GM21717 (cell line): ENCODE data around the gene MYL10.

Experiments
- ATAC-seq: cut with Tn5 transposase; IDR thresholded peaks from one replicate; pipeline ENCODE4 v1.9.1; 2021; ENCODE audit warnings: mild to moderate bottlenecking, moderate library complexity; ENCODE audit not compliant: unreplicated experiment

Gene MYL10

DNA sequence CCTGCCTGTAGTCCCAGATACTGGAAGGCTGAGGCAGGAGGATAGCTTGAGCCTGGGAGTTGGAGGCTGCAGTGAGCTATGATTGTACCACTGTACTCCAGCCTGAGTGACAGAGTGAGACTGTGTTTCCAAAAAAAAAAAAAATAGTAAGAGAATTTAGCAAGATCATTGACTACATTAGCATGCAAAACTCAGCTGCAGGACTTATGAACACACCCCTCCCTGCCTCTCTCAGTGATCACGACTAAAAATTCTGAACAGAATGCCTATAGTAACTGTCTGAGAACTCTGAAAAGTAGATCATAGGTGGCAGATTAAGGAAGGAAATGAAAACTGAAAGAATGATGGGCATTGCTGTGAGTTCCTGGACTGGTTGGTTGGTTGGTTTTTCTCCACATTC, 50.5 kb downstream of the MYL10 start:
- no peak for ATAC-seq

DNA sequence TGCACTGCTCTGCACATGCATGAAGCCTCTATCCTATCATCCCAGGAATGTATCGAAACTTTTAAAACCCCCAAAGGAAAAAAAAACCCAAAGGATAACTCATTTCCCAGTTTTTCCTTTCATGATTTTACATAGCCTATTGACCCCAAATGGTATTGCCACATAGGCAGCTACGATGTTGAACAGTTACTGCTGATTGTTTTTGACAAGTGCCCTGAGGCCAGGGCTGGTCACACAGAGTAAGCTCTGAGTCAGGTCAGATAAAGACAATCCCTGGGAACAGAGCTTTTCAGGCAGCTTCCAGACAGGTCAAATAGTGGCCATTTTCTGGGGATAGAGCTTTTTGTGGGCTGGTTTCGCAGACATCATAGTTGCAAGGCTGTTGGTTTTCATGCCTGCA, 52.1 kb downstream of the MYL10 start:
- no peak for ATAC-seq

DNA sequence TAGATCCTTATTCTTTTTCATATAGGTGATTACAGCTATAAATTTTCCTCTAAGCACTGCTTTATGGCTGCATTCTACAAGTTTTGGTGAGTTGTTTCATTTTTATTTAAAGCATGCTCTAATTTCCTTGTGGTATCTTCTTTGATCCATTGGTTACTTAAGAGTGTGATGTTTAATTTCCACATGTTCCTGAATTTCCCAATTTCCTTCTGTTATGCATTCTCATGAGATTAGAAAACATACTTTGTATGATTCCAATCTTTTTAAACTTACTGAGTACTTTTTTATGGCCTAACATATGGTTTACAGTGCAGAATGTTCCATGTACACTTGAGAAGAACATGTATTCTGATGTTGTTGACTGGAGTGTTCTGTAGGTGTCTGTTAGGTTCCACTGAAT, 53.4 kb downstream of the MYL10 start:
- no peak for ATAC-seq

DNA sequence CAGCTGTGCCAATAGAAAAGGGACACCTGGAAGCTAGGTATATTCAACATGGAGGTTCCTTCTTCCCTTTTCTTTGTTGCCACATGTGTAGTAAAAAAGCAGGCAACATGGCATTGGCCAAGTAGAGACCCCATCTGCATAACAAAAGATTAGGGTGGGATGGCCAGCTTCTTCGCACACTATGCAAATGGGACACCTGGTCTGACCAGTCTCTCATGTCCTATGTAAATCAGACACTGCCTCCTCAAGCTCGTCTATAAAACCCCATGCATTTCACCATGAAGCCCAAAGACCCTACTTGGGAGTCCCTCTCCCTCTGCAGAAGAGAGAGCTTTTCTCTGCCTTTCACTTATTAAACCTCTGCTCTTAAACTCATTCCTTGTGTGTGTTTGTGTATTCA, 53.9 kb downstream of the MYL10 start:
- no peak for ATAC-seq

DNA sequence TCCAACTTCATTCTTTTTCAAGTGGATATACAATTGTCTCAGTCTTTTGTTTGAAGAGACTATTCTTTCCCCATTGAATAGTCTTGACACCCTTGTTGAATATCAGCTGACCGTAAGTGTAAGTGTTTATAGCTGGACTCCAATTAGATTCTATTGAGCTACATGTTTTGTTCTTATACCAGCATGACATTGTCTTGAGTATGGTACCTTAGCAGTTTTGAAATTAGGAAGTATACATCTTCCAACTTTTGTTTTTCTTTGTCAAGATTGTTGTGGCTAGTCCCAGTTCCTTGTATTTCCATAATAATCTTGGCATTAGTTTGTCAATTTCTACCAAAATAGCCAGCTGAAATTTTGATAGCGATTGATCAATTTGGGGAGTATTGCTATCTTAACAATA, 56.9 kb downstream of the MYL10 start:
- ATAC-seq = no peak

DNA sequence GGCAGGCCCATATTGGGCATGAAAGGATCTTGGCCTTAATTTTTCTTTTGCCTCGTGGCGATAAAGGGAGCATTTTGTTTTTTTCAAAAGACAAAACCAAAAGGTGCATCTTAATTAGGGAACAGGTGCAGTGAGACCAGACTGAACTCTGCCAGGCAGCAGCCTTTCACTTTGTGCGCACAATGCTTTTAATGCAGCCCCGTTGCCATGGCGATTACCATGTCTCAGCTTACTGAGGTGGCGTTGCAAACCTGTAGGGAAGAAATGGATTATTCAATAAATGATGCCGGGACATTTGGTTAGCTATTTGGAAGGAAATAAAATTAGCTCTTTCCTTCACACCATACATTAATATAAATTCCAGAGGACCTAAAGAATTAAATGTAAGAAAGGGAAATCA, 61.9 kb downstream of the MYL10 start:
- ATAC-seq = no peak

DNA sequence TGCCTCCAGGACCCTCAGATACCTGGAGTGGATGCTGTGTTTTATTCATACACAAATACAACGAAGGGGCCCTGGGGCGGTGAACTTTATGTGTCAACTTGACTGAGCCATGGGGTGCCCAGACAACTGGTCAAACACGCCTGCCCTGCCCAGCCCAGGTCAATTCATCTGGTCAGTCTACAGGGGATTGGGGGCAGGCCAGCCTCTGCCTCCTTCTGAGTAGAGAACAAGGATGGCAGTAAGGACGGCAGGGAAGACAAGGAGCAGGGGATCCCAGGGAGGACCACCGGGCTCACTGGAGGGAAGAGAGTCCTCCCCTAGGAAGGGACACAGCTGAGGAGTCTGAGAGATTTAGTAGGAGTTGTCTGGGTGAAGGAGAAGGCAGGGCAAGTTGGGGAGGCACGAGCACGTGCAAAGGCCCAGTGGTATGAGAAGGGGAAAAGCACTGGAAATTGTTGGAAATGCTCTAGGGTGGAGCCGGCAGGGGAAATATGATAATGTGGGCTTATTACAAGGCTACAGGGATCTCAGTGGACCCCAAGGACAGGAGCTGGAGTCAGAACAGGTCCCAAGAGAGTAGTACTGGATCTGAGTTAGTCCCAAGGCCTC, 63.4 kb downstream of the MYL10 start:
- no peak for ATAC-seq

DNA sequence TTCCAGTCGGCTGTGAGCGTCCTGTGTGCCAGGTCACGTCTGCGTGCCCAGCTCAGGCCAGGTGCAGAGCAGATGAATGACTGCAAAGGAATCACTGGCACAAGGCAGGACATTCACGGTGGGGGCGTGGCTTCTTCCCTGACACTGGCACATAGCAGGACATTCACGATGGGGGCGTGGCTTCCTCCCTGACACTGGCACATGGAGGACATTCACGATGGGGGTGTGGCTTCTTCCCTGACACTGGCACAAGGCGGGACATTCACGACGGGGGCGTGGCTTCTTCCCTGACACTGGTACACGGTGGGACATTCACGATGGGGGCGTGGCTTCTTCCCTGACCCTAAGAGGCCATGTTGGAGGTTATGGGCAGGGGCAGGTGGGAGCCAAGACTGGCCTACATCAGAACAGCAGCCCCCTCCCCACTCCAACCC, 64.3 kb downstream of the MYL10 start:
- no peak for ATAC-seq

DNA sequence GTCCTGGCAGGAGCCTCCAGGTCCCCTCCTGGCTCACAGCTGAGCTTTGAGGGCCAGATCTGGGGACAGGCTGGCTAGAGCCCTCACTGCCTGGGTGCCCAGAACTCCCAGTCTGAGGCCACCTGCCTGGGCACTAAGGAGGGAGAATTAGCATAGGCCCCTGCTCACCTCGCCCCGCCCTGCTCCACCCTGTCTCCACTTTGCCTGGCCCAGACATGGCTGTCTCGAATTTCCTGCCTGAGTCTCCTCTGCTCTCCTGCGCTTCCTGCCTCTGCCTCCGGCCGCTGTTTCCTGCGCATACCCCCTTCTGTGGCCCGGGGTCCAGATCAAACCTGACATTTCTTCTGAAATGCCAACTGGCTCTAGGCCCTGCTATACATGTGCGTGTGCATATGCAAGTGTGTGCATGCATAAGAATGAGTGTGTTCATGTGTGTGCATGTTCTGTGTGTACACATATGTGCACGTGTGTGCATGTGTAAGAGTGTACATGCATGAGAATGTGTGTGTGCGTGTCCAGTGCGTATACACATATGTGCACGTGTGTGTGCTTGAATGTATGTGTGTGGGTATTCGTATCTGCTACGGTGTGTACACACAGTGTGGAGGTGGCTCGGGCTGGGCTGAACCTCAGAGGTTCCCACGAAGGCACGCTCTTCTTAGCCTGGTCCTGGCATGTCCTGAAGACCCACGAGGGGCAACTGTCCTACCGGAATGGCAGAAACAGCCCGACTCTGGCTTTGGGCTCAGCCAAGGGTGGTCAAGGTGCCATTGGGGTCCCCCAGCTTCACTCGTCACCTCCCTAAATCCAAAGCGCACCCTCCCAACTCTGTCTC, 64.9 kb downstream of the MYL10 start:
- ATAC-seq = no peak
